Activated CD8-positive, alpha-beta memory T cell treated with anti-CD3 and anti-CD28 coated beads, Interleukin-2, amount 50 U/mL, for 48 hours (primary cell): ENCODE measurements around the gene MAFB.

ENCODE experiments used
- DNase-seq: peaks from one replicate; pipeline ENCODE4 v3.0.0-alpha.2; 2020

Gene MAFB

DNA sequence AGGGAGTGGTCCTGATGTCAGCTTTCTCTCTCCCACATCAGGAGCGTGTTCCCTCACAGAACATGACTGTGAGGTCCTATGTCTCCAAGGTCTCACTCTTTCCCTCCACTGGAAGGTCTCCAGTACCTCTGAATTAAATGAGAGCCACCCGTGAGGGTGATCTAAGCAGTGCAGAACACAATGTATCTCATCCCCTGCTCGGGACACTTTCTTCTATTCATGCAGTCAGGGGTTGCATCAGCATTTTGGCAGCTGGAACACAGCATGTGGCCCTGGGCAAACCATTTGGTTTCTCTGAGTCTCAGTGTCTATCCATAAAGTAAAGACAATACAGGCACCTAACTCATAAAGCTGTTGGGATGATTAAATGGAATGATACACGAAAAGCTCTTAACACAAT is 34.2 kb downstream of the MAFB start:
- no peak for DNase-seq

DNA sequence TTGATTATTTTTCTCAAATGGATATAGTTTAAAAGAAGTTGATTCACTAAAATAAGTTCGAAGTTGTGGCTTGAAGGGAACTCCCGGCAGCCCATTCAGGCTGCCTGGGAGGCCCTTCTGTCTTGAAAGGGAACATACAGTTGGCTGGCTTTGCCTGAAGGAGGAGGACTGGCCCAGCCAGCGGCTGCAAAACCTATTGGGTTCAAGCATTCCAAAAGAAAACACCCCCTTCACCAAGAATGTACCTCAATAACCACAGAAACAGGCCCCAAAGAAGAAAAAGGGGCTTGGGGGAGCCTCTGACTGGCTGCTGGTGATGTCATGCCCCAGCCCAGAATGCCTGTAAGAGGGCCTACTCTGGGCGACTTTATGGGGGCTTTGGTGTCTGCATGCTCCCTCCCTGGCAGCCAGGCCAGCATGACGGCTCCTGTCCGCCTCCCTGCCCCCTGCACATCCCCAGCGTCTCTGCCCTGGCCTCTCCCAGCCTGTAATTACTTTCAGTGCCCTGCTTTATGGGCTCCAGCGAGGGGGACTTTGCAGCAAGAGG is 36.5 kb downstream of the MAFB start:
- no peak for DNase-seq

DNA sequence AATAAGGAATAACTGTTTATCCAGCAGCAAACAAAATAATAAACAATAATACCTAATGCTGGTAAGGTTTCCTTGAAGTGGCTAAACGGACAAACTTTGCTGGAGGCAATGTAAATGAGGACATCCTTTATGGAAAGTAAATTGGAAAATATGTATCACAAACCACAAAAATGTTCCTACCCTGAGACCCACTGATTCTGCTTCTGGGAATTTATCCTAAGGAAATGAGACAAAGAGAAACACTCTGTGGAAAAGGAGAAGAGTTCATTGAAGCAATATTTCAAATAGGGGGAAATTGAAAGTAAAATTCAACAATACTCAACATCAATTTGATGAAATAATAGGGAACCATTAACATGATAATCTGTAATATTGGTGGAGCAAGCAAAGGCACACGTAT is 37.9 kb downstream of the MAFB start:
- no peak for DNase-seq

DNA sequence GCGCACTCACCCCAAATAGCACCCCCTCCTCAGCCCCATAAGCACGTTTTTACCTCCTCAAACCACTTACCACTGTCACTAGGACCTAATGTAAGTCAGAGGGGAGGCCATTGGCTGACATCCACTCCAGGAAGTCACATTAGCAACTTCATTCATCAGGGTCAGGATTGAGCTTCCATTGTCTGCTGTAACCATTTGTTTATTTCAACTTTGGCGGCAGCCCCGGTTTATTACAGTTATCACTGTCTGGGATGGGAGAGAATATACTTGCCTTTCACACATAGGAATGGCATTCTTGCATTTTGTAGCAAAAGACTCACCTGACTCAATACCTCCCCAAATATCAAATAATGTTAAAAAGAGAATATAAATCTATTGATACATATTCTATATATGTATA is 38.3 kb downstream of the MAFB start:
- no peak for DNase-seq

DNA sequence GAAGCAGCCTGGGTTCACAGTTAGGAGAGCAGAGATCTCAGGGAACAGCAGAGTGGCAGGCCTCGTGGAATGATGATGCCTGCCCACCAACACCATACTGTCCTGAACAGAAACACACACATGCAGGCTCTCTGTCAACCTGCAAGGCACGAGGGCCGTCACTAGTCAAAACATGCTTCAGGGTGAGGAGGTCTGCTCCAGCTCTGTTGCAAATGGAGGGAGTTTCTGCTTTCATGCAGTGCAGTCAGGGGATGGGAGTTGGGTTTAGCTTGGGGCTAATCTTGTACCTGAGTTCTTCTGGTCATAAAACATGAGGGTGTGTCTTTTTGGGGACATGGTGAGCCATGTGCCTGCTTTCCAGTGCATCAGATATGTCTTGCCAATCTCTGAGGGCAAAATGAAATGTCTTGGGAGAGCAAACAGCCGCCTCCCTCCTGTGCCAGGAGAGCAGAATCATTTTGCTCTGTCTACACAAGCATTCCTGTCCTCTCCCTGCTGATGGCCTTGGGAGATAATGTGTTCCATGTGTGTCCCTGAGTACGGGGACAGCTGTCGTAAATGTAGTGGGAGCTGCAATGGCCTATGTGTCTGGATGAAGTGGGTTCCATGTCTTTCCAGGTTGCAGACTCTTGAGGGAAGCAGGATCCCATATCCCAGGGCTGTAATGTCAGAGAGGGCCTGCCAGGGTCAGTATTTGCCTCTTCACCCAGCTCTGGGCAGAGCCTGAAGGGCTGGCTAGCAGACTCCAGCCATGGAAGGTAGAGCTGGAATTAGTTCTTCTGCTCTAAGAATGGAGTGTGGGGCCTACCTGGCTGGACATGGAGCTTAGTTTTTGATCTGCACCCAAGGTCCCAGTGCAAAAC is 40.6 kb downstream of the MAFB start:
- DNase-seq = no peak

DNA sequence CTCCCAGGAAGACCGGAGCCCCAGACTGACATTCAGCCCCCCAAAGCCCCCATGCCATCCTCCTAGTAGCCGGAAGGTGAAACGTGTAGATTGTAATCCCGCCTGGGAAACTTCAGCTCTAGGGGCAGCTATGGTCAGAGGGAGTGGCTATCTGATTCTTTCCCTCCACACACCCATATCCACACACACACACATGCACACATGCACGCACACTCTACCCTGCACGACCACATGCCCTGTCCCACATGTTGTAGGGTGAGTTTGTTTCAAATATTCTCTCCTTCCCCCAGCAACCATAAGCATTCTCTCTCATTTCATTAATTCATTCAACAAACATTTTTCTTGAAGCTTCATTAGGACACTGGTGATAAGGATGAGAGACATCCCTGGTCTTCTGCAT is 42.2 kb downstream of the MAFB start:
- no peak for DNase-seq

DNA sequence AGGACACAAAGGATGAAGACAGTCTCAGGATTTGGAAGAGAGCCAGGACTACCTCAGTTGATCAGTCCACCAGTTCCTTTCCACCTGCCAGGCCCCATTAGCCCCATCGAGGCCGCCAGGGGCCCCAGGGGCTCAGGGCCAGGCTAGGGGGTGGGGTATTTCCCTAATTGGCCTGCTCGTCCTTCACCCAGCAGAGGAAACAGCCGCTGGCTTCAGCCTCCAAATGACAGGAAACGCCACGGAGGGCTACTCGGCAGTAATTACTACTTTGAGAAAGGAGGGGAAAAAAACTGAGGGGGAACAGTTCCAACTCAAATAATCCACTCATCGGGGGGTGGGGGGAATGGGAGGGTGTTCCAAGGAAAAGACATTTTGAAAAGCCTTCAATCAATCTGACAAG is 42.7 kb downstream of the MAFB start:
- no peak for DNase-seq

DNA sequence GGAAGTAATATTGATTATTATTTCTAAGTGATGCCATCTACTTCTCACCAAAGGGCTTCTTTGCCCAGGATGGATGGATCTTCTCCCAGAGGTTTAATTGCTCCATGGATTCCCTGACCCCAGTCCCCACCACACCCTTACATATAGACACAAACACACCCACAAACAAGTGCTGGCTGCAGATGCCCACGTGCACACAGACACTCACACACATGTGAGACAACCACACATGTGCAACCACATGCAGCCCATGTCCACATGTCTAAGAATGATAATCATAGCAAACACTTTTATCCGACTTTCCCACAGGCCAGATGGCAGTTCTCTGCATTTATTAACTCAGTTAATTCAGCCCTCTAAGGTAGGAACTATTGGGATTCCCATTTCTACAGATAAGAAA is 44.2 kb downstream of the MAFB start:
- DNase-seq = no peak

DNA sequence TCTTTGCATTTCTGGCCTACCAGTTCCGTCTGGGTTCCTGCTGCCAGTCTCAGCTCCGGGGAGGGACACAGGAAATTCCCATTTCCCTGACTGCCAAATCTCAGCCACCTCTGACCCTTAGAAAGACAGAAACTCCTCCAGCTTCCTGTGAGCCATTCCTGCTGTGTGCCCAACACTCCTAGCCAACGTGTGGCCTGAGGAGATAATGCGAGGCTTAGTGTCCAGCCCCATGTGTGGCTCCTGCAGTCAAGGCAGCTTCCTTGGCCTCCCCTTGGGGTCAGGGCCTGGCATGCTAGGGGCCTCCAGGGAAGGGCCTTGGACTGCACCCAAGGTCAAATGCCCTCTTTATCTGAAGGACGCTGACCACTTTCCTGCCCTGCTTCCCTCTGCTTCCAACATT is 45.1 kb downstream of the MAFB start:
- no peak for DNase-seq

DNA sequence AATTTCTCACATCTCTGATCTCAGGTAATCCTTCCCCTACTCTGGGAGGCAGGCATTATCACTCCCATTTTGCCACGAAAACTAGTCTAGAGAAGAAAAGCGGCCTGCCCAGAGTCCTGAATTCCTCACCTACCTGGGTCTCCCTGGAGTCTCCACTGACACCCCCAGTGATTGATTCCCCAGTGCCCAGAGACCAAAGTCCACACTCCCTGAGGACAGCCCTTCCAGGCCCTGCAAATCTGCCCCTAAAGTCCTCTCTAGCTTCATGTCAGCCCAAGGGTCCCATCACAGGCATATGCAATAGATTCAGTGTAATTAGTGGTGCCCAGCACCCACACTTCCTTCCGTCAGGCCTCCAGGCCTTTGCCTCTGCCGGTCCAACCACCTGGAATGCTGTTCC is 47.2 kb downstream of the MAFB start:
- no peak for DNase-seq

DNA sequence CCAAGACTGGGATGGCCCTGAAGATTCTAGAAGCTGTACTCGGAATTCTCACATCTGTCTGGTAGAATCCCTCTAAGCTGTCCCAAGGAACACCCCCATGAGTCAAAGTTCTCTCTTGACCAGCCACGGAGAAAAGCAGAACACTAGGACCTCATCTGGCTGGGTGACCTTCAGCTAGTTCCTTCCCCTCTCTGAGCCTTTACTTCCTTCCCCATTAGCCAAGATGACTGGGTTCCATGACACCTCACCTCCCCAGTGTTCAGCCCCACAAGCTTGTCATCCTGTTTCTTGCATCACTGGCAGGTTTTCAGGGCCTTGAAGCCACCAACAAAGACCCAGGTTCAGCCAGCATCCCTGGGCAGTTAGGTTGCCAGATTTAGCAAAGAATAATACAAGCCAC is 47.8 kb downstream of the MAFB start:
- DNase-seq = no peak

DNA sequence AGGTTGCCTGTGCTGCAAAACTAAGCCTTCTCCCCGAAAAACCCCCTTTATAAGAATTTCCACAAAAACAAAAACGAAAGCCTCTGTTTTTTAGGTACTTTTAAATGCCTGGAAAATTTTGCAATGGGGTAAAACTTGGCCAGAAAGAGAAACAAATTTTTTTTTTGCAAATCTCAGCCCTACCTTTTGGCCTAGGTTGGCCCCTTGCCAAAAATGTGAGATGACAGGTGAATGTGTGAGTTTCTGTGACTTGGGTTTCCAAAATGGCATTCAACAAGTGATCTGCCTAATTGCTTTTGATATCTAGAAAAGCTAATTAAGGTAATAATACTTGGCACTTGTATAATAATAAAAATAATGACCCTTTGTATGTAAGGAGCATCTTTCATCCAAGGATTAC is 48.4 kb downstream of the MAFB start:
- DNase-seq = no peak

DNA sequence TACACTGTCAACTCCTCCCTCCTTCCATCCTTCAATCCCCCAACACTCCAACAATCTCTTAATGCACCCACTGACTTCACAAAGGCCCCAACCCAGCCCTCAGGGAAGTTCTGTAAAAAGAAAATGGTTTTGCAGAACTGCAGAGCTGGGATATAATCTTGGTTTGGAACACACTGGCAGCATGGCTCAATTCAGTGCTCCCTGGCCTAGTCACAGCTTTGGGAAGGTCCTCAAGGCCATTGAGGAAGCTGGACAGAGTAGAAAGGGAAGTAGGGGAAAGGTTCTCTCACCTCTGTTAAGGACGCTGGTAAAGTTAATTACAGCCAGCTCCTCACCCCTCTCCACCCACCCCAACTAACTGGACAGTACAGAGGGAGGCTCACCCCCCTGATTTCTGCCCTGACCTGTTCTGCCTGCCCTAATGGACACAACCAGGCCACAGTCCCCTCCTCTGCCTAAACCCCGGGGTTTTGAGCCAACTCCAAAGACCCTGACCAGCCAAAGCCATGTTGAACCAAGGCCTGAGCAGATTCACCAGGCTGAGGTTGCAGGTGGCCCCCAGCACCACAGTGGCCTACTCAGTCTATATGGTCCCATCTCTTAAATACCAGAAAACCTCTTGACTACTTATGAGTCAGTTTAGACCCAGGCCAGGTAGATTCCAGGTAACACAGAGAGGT is 49.2 kb downstream of the MAFB start:
- peak; percentile 1 for DNase-seq

DNA sequence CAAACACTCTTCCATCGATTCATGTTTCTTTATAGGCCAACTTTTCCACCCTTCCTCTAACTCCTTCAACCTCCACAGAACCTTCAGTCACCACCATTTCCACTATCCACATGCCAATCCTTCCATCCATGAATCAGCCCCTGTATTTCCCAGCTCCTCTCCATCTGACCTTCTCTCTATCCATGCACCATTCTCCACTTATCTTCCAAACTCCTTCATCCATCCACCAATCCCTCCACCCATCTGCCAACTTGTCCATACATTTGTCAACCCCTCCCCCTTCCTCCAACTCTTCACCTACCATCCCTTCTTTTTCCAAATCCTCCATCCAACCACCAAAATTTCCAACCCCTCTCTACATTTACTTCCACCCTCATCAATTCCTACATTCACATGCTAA is 49.9 kb downstream of the MAFB start:
- no peak for DNase-seq

DNA sequence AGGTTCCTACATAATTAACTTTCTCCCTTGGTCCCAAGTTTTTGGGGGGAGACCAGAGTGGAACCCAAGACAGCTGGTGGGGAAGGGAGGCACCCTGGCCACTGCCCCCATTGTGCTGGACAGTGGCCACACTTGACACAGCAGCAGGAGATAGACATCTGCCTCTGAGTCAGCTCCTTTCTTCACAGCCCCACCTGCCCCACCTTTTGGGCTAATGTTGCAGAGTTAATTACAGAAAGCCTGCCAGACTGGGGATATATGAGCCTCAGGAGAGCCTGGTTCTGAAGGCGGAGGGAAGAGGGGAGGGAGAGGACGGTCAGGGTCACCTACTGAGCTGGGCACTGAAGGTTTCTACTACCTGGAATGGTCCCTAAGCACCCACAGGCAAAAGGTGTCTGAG is 50.6 kb downstream of the MAFB start:
- DNase-seq = peak; percentile 6

DNA sequence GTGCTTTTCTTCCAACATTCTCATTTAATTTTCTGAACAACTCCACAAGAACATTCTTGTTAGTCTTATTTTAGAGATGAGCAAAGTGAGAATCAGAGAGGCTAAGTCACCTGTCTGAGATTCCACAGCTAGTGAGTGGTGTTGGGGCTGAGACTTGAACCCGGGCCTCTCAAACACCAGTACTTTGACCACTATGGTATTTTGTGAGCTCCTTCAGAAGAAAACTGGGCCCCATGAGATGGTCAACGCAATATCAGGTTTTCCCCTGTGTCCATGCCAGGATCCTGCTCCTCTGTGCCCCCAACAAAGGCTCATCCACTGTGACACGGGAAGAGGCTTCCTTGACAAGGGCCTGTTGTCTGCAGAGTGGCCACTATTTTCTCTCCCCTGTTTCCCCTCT is 51.9 kb downstream of the MAFB start:
- DNase-seq = peak; percentile 2

DNA sequence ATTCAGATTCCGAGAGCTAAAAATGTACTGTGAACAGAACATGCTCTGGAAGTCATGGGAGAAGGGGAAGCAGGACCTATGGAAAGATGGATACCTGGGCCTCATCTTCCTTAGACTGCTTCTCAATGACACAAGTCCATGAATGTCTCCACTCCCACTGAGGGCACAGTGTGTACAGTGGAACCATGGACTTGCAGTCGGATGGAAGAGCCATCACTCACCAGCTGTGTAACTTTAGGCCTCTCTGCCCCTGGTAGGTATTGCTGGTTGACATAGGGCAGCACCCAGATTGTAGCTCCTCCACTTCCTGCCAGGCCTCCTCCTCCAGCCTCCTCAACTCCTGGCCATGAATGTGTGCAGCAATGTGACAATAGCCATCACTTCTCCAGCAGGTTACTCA is 52.5 kb downstream of the MAFB start:
- peak; percentile 20 for DNase-seq

DNA sequence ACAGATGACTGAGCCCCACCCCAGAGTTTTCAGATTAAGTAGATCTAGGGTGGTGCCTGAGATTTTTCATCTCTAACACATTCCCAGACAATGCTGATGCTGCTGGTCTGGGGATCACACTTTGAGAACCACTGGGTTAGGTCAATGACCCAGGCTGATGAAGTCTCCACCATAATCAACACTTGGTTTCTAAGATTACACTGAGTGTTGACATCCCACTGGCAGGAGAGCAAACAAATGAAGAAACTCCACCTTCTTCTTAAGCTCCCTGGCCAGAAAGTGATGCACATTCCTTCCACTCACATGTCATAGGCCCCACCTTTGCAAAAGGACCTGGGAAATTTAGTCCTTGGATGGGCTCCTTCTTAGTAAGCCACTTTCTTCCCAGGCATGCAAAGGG is 53.1 kb downstream of the MAFB start:
- no peak for DNase-seq
